GM19239 (cell line): ENCODE data around the gene ACAP2.

Experiments
- DNase-seq: peaks from one replicate; pipeline ENCODE4 v3.0.0; 2011; ENCODE audit warnings: low spot score; ENCODE audit not compliant: insufficient read length
- FAIRE-seq: peaks from 2 replicates; lab custom pipeline; 2011; peaks lifted over from hg19 to GRCh38; lab: Jason Lieb, UNC

The ACAP2 gene

DNA sequence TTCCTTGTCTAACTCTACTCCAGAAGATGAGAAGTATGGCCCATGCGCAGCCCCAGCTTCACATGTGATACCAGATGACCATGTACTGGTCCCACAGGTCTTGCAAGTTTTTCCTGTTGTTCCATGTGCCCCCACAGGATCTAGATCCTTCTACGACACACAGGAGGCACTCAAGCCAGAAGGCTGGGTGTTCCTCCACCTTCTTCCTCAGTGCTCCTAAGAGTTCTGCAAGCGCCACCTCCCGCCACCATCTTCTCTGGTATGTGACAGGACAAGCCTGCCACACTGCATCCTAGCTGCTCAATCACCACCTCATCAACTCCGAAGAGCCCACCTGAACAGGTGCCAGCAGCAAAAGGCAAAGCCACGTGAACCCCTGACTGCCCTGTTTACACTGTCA is 214.9 kb downstream of the ACAP2 start:
- DNase-seq (no peak), FAIRE-seq (no peak)

GRCh38 chr3:195226900-195227447 is 215.8 kb downstream of the ACAP2 start:
- FAIRE-seq, result no peak
- DNase-seq, result no peak

- FAIRE-seq, result no peak
These were observed 216.4 kb downstream of the ACAP2 start for GRCh38 chr3:195226445-195226844.

DNA sequence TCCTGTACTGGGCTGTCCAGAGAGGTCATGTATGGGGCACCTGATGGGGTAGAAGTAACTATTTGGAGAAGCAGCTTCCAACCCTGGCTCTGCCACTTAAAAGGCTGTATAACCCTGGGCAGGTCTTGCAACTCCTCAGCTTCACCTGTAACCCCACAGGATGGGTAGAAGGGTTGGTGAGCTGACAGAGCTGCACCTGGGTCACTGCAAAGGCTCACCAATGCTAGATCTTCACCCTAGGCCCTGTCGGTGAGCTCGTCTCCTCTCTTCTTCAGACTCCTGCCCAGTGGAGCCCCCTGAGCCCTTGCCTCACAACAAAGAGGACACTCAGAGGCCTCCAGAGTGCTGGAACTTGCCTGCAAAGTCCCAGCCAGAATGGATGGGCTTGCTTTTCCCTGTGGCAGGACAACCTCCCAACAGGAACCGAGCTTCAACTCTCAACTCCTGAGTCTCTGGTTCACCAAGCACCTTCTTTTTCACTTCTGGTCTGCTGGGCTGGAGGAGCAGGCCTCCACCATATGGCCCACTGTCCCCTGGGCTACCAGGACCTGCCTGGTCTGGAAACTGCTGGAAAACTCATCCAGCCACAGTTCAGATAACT is 217.7 kb downstream of the ACAP2 start:
- DNase-seq (no peak), FAIRE-seq (no peak)

More at GRCh38 chr3:195226445-195226844, 216.4 kb downstream of the ACAP2 start:
- DNase-seq, result no peak
